ENCODE data around the gene HNRNPC. TPM values are rescaled to one million over a fixed set of nuclear protein-coding genes. Genes with fewer than 3 reads are reported as not detected.
A peak's percentile ranks its signal among the peaks of the same experiment; 100 is the strongest.
"Not testable (repeated sequence)": the region's sequence is repeated elsewhere in the genome, so short reads cannot be mapped to it uniquely, and the experiment has no call there.

HNRNPC gene
- total RNA-seq, 8 experiments from 2014 or later: 566 to 1,062 (median 843) TPM

GRCh38 chr14:21299562-21300130, 30.4 kb upstream of the HNRNPC start:
- H3K4me3 ChIP-seq: no peak overlapping the region
- ATAC-seq (replicated peaks in 6 of 8): peak in 1 of 8 experiments; percentile 25
- peaks cover 3 to 6% of the 10 kb centered on the region in 2 donors for H3K4me1 ChIP-seq (replicated peaks in 1 of 2)
- in situ Hi-C loops (cut with MboI; ENCODE audit: low pct_unique_long_range_greater_than_20kb in 2 of 9, low sequenced_read_pairs in 9 of 9, unreplicated experiment in 9 of 9): no loop called here
- H3K27ac ChIP-seq: no peak overlapping the region
- 17 to 87% (median 63%) methylated on average over 2 to 9 of the region's 10 CpGs; no CpG with 5 or more reads in 6 of the 10 experiments for WGBS, 10 experiments

DNA sequence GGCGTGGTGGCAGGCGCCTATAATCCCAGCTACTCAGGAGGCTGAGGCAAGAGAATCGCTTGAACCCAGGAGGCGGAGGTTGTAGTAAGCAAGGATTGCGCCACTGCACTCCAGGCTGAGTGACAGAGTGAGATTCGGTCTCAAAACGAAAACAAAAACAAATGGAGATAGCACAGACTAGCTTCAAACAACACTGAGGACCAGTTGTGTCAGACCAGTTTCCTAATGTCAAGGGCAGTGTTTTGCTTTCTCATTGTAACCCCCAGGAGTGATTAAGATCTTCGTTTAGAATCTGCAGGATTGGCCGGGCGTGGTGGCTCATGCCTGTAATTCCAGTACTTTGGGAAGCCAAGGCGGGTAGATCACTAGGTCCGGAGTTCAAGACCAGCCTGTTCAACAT, 29.1 kb upstream of the HNRNPC start:
- 69 to 93% (median 88%) methylated on average over 2 to 10 of the region's 12 CpGs; no CpG with 5 or more reads in 2 of the 10 experiments for WGBS, 10 experiments
- no peak for ATAC-seq (replicated peaks in 6 of 8)
- H3K4me1 ChIP-seq (replicated peaks in 1 of 2): peaks cover 3 to 6% of the 10 kb centered on the region in 2 donors

DNA sequence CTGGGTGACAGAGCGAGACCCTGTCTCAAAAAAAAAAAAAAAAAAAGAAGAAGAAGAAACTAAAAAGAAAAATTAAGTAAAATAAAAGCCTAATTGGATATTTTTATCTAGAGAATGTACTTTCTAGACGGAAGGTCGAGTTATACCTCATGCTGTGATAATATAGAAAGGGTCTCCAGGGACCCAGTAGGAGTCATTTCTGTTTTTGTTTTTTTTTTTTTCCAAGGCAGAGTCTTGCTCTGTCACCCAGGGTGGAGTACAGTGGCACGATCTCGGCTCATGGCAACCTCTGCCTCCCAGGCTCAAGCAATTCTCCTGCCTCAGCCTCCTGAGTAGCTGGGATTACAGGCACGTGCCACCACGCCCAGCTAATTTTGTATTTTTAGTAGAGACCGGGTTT, 24.8 kb upstream of the HNRNPC start:
- H3K4me1 ChIP-seq (replicated peaks in 1 of 2); H3K4me3 ChIP-seq; in situ Hi-C loops (cut with MboI; ENCODE audit: low pct_unique_long_range_greater_than_20kb in 2 of 9, low sequenced_read_pairs in 9 of 9, unreplicated experiment in 9 of 9); ATAC-seq (replicated peaks in 6 of 8); H3K27ac ChIP-seq: not testable (repeated sequence)
- 28 to 90% (median 67%) methylated on average over 2 to 7 of the region's 8 CpGs for WGBS, 10 experiments

More for the DNA sequence above, 29.1 kb upstream of the HNRNPC start:
- in situ Hi-C loops (cut with MboI; ENCODE audit: low pct_unique_long_range_greater_than_20kb in 2 of 9, low sequenced_read_pairs in 9 of 9, unreplicated experiment in 9 of 9): no loop called here
- H3K27ac ChIP-seq: no peak overlapping the region
- H3K4me3 ChIP-seq: no peak overlapping the region

DNA sequence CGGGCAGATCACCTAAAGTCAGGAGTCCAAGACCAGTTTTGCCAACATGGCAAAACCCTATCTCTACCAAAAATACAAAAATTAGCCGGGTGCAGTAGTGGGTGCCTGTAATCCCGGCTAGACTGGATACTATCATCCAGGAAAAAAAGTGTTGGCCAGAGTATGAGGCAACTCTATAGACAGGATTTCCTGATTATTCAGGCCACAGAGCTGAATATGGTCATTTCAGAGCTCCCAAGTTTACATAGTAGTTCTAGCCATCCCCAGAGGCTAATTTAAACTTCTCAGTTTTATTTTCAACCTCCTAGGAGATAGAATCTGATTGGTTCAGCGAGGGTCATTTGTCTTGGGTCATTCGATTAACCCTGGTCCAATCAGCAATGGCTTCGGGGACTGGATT, 17.9 kb upstream of the HNRNPC start:
- Histone ChIP-seq H3K27ac (no peak overlapping the region), H3K4me3 (no peak overlapping the region), H3K4me1 (replicated peaks in 1 of 2) (no peaks in the 10 kb centered on the region)
- peak in 3 of 8 experiments; percentile 62 to 85 (median 66) for ATAC-seq (replicated peaks in 6 of 8)
- 51 to 100% (median 88%) methylated on average over 1 to 6 of the region's 6 CpGs for WGBS, 10 experiments
- in situ Hi-C loops (cut with MboI; ENCODE audit: low pct_unique_long_range_greater_than_20kb in 2 of 9, low sequenced_read_pairs in 9 of 9, unreplicated experiment in 9 of 9): no loop called here

GRCh38 chr14:21286516-21286915, 17.3 kb upstream of the HNRNPC start:
- H3K4me1 ChIP-seq (replicated peaks in 1 of 2); H3K27ac ChIP-seq; in situ Hi-C loops (cut with MboI; ENCODE audit: low pct_unique_long_range_greater_than_20kb in 2 of 9, low sequenced_read_pairs in 9 of 9, unreplicated experiment in 9 of 9); H3K4me3 ChIP-seq; ATAC-seq (replicated peaks in 6 of 8): not testable (repeated sequence)
- WGBS, 10 experiments: 25 to 100% (median 85%) methylated on average over 1 to 2 of the region's 2 CpGs; no CpG with 5 or more reads in 1 of the 10 experiments

- H3K4me1 ChIP-seq (replicated peaks in 1 of 2); H3K27ac ChIP-seq; ATAC-seq (replicated peaks in 6 of 8); in situ Hi-C loops (cut with MboI; ENCODE audit: low pct_unique_long_range_greater_than_20kb in 2 of 9, low sequenced_read_pairs in 9 of 9, unreplicated experiment in 9 of 9); H3K4me3 ChIP-seq: not testable (repeated sequence)
- 70 to 100% (median 92%) methylated on average over 1 to 8 of the region's 8 CpGs; no CpG with 5 or more reads in 2 of the 10 experiments for WGBS, 10 experiments
These were observed 12.7 kb upstream of the HNRNPC start for GRCh38 chr14:21281917-21282316.

- WGBS, 10 experiments: 61 to 100% (median 85%) methylated on average over 1 to 2 of the region's 2 CpGs; no CpG with 5 or more reads in 2 of the 10 experiments
- in situ Hi-C loops (cut with MboI; ENCODE audit: low pct_unique_long_range_greater_than_20kb in 2 of 9, low sequenced_read_pairs in 9 of 9, unreplicated experiment in 9 of 9): no loop called here
- Histone ChIP-seq H3K4me1 (replicated peaks in 1 of 2) (no peaks in the 10 kb centered on the region), H3K27ac (no peak within 1 kb of the TSS), H3K4me3 (no peak within 1 kb of the TSS)
- ATAC-seq (replicated peaks in 6 of 8): no peak
These were observed 10.5 kb upstream of the HNRNPC start, which contains the start of gene RPGRIP1 for GRCh38 chr14:21279783-21280182. RPGRIP1 (plus strand) TSS chr14:21280083; CDS start chr14:21287977, 7,894 bp downstream.

GRCh38 chr14:21278632-21279031, 9.4 kb upstream of the HNRNPC start:
- Histone ChIP-seq H3K4me3 (no peak overlapping the region), H3K27ac (no peak overlapping the region), H3K4me1 (replicated peaks in 1 of 2) (no peaks in the 10 kb centered on the region)
- in situ Hi-C loops (cut with MboI; ENCODE audit: low pct_unique_long_range_greater_than_20kb in 2 of 9, low sequenced_read_pairs in 9 of 9, unreplicated experiment in 9 of 9): no loop called here
- WGBS, 10 experiments: 8 to 93% (median 84%) methylated on average over 1 to 4 of the region's 4 CpGs; no CpG with 5 or more reads in 2 of the 10 experiments
- ATAC-seq (replicated peaks in 6 of 8): peak in 1 of 8 experiments; percentile 19

DNA sequence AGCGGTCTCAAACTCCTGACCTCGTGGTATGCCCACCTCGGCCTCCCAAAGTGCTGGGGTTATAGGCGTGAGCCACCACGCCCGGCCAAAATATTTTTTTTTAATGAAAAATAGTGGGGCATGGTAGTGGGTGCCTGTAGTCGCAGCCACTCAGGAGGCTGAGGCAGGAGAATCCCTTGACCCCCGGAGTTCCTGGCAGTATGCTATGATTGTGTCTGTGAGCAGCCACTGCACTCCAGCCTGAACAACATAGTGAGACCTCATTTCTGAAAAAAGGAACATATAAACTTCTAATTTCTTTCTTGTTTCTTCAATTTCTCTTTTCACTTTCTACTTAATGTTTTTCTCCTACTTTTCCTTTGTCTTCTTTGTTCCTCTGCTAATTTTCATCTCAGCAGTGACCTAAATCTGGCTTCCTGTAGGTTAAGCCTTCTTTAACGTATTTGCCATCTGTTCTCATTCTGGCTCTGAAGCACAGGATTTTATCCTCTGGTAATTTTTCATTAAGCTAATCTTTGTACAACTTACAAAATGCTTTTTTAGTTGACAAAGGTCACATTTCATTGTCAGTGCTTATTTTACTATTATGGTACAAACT, 6.1 kb upstream of the HNRNPC start:
- ATAC-seq (replicated peaks in 6 of 8): no peak
- H3K27ac ChIP-seq: no peak overlapping the region
- WGBS, 10 experiments: 21 to 88% (median 77%) methylated on average over 1 to 9 of the region's 9 CpGs
- in situ Hi-C loops (cut with MboI; ENCODE audit: low pct_unique_long_range_greater_than_20kb in 2 of 9, low sequenced_read_pairs in 9 of 9, unreplicated experiment in 9 of 9): no loop called here
- no peak overlapping the region for H3K4me3 ChIP-seq
- H3K4me1 ChIP-seq (replicated peaks in 1 of 2): no peaks in the 10 kb centered on the region

DNA sequence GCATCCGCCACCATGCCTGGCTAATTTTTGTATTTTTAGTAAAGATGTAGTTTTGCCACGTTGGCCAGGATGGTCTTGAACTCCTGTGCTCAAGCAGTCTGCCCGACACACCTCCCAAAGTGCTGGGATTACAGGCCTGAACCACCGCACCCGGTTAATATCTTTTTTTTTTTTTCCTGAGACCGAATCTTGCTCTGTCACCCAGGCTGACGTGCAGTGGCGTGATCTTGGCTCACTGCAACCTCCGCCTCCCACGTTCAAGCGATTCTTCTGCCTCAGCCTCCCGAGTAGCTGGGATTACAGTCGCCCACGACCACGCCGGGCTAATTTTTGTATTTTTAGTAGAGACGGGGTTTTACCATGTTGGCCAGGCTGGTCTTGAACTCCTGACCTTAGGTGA, 3.4 kb upstream of the HNRNPC start:
- H3K4me1 ChIP-seq (replicated peaks in 1 of 2); H3K4me3 ChIP-seq; ATAC-seq (replicated peaks in 6 of 8); H3K27ac ChIP-seq; in situ Hi-C loops (cut with MboI; ENCODE audit: low pct_unique_long_range_greater_than_20kb in 2 of 9, low sequenced_read_pairs in 9 of 9, unreplicated experiment in 9 of 9): not testable (repeated sequence)
- 80 to 100% (median 94%) methylated on average over 1 to 16 of the region's 17 CpGs; no CpG with 5 or more reads in 1 of the 10 experiments for WGBS, 10 experiments

DNA sequence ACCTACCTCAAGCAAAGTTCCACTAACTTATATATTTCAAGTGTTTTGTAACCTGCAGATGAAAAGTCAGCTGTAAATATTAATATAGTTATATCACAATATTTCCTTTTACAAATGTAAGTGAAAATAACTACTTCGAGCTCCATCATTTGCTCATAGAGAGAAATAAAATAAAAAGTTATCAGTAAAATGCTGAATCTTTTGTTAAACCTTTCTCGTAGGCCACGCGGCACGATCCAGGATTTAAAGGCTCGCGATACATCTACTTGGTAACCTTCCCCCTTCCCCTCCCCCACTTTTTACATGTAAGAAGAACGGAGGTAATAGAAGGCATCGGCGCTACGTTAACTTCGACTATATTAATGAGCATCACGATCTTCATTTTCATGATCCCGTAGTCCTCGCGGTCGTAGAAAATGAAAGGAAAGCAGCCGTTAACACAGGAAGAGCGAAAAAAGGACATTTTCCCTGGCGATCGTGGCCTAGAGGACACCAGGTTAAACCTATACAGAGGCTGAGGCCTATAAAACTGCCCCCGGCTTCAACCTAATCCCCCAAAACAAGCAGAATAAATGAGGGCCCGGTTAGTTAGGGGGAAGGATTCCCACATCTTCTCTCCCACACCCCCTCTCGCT, 508 bp downstream of the HNRNPC start:
- peak overlapping the region; percentile 56 to 92 (median 74) for H3K4me3 ChIP-seq
- H3K4me1 ChIP-seq (replicated peaks in 1 of 2): peaks cover 20 to 24% of the 10 kb centered on the region in 2 donors
- WGBS, 10 experiments: 0 to 2% (median 0%) methylated on average over 6 to 24 of the region's 24 CpGs
- H3K27ac ChIP-seq: peak overlapping the region; percentile 91 to 97
- in situ Hi-C loops (cut with MboI; ENCODE audit: low pct_unique_long_range_greater_than_20kb in 2 of 9, low sequenced_read_pairs in 9 of 9, unreplicated experiment in 9 of 9): no loop called here
- ATAC-seq (replicated peaks in 6 of 8): no peak

DNA sequence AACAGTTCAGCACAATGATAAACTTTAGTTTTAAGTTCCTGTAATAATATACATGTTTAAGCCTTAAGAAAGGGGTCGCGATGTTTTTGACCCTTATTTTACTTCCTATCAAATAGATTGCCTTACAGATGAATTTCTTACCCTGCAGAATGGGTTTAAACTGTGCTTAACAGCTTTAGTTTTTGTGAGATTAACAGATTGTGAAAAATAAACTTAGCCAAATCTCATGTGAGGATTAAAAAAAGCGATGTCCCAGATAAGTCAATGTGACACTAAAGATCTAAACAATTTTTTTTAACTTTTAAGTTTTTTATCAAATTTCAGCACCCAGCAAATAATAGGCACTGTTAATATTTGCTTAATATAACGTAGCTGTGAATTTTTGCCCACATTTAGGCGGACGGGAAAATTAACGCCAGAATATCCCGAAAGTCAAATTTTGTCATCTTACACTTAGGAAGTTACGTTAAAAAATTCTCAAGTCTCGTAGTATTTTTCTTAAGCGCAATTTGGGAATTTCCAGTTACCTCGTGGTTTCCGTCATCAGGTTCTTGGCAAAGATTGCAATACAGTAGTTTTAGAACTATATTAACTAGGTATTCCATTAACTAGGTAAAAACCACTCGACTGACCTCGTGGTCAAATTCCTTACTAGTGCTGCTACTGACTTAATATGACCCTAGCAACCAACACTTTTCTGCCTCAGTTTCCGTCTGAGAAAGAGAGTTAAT, 1.2 kb downstream of the HNRNPC start:
- H3K27ac ChIP-seq: peak overlapping the region in 1 of 2 donors; percentile 97
- ATAC-seq (replicated peaks in 6 of 8): no peak
- in situ Hi-C loops (cut with MboI; ENCODE audit: low pct_unique_long_range_greater_than_20kb in 2 of 9, low sequenced_read_pairs in 9 of 9, unreplicated experiment in 9 of 9): no loop called here
- H3K4me3 ChIP-seq: peak overlapping the region; percentile 56 to 92 (median 74)
- peaks cover 25 to 31% of the 10 kb centered on the region in 2 donors for H3K4me1 ChIP-seq (replicated peaks in 1 of 2)
- WGBS, 10 experiments: 0 to 3% (median 1%) methylated on average over 6 to 16 of the region's 16 CpGs

- peaks cover 26 to 33% of the 10 kb centered on the region in 2 donors for H3K4me1 ChIP-seq (replicated peaks in 1 of 2)
- in situ Hi-C loops (cut with MboI; ENCODE audit: low pct_unique_long_range_greater_than_20kb in 2 of 9, low sequenced_read_pairs in 9 of 9, unreplicated experiment in 9 of 9): no loop called here
- 0 to 18% (median 3%) methylated on average over 5 to 10 of the region's 10 CpGs; no CpG with 5 or more reads in 1 of the 10 experiments for WGBS, 10 experiments
- peak overlapping the region; percentile 56 to 92 (median 74) for H3K4me3 ChIP-seq
- ATAC-seq (replicated peaks in 6 of 8): no peak
- H3K27ac ChIP-seq: no peak overlapping the region
These were observed 1.8 kb downstream of the HNRNPC start for GRCh38 chr14:21267431-21267845.

All from motor neuron (in vitro differentiated cells).